ENCODE measurements around the gene RAD18. TPM values are rescaled to one million over a fixed set of nuclear protein-coding genes. Genes with fewer than 3 reads are reported as not detected.

The RAD18 gene
- total RNA-seq, 2 donors from 2014 or later: 2.4 to 3.6 TPM

DNA sequence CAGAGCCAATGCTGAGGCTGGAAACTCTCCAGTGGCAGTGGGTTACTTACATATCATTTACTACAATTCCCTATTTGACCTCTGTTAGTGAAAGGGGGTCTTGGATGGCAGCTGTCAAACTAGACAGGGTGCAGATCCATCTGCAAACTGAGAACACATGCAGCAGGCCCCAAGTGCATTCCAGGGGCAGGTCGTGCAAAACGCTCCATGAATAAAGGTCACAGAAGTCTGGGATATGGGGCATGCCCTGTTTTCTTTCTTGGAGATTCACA lies 25.0 kb upstream of the RAD18 start:
- H3K27ac ChIP-seq: no peak overlapping the region
- DNase-seq (ENCODE audit: low spot score): no peak
- TF ChIP-seq, protein P1, sequence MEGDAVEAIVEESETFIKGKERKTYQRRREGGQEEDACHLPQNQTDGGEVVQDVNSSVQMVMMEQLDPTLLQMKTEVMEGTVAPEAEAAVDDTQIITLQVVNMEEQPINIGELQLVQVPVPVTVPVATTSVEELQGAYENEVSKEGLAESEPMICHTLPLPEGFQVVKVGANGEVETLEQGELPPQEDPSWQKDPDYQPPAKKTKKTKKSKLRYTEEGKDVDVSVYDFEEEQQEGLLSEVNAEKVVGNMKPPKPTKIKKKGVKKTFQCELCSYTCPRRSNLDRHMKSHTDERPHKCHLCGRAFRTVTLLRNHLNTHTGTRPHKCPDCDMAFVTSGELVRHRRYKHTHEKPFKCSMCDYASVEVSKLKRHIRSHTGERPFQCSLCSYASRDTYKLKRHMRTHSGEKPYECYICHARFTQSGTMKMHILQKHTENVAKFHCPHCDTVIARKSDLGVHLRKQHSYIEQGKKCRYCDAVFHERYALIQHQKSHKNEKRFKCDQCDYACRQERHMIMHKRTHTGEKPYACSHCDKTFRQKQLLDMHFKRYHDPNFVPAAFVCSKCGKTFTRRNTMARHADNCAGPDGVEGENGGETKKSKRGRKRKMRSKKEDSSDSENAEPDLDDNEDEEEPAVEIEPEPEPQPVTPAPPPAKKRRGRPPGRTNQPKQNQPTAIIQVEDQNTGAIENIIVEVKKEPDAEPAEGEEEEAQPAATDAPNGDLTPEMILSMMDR (IDR thresholded peaks at IDR 0.05): no peak
- H3K9me3 ChIP-seq: no peaks in the 10 kb centered on the region
- H3K27me3 ChIP-seq: no peaks in the 10 kb centered on the region
- no peaks in the 10 kb centered on the region for H3K36me3 ChIP-seq
- H3K4me3 ChIP-seq: no peak overlapping the region
- H3K4me1 ChIP-seq: peaks cover 0 to 6% of the 10 kb centered on the region in 2 donors

DNA sequence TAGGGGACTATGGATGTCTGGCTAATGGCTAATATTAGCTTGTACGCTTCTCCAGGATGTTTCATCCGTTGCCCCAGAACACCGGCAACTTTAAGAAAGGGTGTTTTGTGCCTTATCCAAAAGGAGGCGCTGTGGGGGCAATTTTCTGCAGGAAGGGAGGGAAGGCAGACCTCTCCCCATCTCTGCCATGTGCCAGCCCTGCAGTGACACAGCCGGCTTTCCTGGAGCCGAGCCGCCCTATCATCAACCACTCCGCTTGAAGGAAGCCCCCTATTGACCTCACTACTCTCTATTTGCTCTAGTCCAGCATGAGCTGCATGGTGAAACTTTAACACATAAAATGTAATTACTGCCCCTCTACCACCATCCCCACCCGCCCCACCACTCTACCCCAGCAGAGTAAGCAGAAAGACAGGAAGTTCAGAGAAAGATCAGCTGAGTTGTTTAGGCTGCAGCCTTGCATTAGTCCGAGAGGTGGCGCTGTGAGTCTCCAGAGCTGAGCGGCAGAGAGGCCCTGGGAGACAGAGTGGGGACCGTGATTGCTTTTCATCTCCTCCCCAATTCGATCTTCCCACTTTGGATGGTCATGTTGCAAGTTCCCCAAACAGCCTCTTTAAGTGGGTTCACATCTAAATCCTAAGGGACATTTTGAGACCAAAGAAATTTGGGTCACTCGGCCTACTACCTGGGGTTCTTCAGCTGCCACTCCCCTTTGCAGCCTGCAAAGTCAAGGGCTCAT lies 24.5 kb upstream of the RAD18 start:
- Histone ChIP-seq H3K27ac (no peak overlapping the region), H3K4me3 (no peak overlapping the region), H3K4me1 (peaks cover 0 to 6% of the 10 kb centered on the region in 2 donors), H3K36me3 (no peaks in the 10 kb centered on the region), H3K9me3 (no peaks in the 10 kb centered on the region), H3K27me3 (no peaks in the 10 kb centered on the region)
- peak; percentile 73 for DNase-seq (ENCODE audit: low spot score)
- TF ChIP-seq, protein P1 (IDR thresholded peaks at IDR 0.05): peak; percentile 64 to 85

DNA sequence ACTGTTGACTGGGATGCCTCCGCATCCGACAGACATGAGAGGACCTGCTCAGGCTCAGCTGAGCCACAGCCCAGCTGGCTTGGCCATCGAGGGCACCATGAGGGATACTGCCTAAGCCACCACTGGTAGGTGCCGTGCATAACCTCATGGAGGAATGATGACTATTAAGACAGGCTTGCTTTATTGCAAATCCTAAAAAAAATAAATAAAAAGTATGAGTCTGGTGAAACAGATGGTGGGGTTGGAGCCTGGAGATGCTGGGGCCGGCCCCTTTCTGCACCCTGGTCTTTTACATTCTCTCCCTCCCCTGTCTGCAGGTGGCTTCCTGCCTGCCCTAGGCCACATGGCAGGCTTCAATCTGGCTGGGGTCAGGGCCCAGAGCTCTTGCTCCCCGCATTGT lies 24.0 kb upstream of the RAD18 start:
- no peak overlapping the region for H3K4me3 ChIP-seq
- no peaks in the 10 kb centered on the region for H3K9me3 ChIP-seq
- H3K27ac ChIP-seq: no peak overlapping the region
- no peaks in the 10 kb centered on the region for H3K27me3 ChIP-seq
- no peak for DNase-seq (ENCODE audit: low spot score)
- peaks cover 0 to 6% of the 10 kb centered on the region in 2 donors for H3K4me1 ChIP-seq
- TF ChIP-seq, protein P1 (IDR thresholded peaks at IDR 0.05): no peak
- no peaks in the 10 kb centered on the region for H3K36me3 ChIP-seq

DNA sequence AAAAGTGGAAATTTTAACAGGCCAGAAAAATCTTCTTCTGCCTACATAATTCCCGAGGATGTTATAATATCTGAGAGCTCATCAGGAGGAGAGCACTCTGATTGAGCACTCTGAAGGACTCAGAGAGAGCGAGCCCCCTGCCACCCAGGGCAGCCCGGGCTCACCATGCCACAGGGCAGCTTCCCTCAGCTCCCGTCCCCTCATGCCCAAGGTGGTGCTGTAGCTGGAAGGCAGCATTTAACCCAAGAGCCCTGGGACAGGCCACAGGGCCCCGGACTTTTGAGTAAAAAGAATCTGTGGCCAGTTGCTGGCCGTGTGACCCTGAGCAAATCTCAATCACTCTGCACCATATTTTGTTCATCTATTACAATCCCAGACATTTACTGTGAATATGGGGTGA lies 23.5 kb upstream of the RAD18 start:
- H3K27ac ChIP-seq: no peak overlapping the region
- no peaks in the 10 kb centered on the region for H3K27me3 ChIP-seq
- no peaks in the 10 kb centered on the region for H3K36me3 ChIP-seq

DNA sequence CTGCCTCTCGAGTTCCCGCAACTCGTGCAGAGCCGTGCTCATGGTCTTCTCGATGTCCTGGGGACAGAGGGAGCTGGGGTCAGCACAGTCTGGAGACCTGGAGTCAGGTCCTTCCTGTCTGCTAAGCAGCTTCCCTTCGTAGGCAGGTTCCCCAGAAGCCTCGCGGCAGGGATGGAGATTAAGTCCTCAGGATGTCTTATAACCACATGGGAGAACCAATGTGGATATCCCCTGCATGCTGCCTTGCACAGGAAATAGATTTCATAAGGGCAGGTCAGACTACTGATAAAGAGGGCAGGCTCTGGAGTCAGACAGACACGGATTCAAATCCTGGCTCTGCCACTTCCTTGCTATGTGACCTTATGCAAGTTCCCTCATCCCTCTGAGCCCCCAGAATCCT lies 22.6 kb upstream of the RAD18 start:
- Histone ChIP-seq H3K4me1 (peaks cover 0 to 6% of the 10 kb centered on the region in 2 donors), H3K9me3 (no peaks in the 10 kb centered on the region), H3K4me3 (no peak overlapping the region), H3K27ac (no peak overlapping the region), H3K27me3 (no peaks in the 10 kb centered on the region), H3K36me3 (no peaks in the 10 kb centered on the region)
- TF ChIP-seq, protein P1 (IDR thresholded peaks at IDR 0.05): no peak
- DNase-seq (ENCODE audit: low spot score): no peak

More for the DNA sequence above, 23.5 kb upstream of the RAD18 start:
- no peak overlapping the region for H3K4me3 ChIP-seq
- H3K9me3 ChIP-seq: no peaks in the 10 kb centered on the region
- TF ChIP-seq, protein P1 (IDR thresholded peaks at IDR 0.05): no peak
- no peak for DNase-seq (ENCODE audit: low spot score)
- peaks cover 0 to 6% of the 10 kb centered on the region in 2 donors for H3K4me1 ChIP-seq

DNA sequence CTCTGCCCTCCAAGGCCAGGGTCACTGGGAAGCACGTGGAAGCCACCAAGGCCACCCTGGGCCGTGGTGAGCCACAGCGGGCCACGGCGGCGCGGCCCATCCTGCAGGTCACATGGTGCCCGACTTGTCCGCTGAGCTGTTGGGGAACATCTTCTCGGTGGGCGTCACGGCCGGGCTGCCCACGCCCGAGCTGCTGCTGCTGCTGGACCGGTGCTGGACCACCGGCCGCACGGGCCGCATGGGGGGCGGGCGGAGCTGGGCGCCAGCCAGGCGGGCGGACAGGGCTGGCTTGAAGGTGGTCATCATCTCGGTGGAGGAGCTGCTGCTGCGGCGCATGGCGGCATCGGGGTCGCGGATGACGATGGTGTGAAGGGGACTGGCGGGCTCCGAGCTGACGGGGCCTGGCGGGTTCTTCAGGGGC lies 22.1 kb upstream of the RAD18 start:
- Histone ChIP-seq H3K4me3 (no peak overlapping the region), H3K27ac (no peak overlapping the region), H3K27me3 (no peaks in the 10 kb centered on the region), H3K36me3 (no peaks in the 10 kb centered on the region), H3K4me1 (peaks cover 0 to 6% of the 10 kb centered on the region in 2 donors), H3K9me3 (no peaks in the 10 kb centered on the region)
- DNase-seq (ENCODE audit: low spot score): no peak
- TF ChIP-seq, protein P1 (IDR thresholded peaks at IDR 0.05): no peak

All from right atrium auricular region (tissue), 2 donors.